SIG-M5 treated with dmso at 0.1 percent for 504 hours (cell line): Measurements from ENCODE around the gene DLEC1.
"Not testable (repeated sequence)": the region's sequence is repeated elsewhere in the genome, so short reads cannot be mapped to it uniquely, and the experiment has no call there.

Experiments
- DNase-seq: peaks from one replicate; lab custom pipeline; 2025; ENCODE audit not compliant: unreplicated experiment; lab: John Stamatoyannopoulos, UW

Gene DLEC1

DNA sequence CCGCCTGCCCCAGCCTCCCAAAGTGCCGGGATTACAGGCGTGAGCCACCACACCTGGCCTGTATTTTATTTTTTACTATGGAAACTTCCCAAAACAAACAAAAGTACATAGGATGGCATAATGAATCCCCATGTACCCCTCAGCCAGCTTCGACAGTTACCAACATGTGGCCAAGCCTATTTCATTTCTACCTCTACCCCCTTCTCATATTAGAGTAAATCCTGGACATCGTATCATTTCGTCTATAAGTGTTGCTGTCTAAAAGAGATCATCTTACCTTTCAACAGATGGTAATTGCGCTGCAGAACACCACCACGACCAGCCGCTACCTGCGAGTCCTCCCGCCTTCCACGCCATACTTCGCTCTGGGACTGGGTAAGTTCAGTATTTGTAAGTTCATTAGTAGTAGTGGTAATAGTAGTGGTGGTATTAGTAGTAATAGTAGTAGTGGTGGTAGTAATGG, 44.9 kb downstream of the DLEC1 start:
- DNase-seq = no peak

DNA sequence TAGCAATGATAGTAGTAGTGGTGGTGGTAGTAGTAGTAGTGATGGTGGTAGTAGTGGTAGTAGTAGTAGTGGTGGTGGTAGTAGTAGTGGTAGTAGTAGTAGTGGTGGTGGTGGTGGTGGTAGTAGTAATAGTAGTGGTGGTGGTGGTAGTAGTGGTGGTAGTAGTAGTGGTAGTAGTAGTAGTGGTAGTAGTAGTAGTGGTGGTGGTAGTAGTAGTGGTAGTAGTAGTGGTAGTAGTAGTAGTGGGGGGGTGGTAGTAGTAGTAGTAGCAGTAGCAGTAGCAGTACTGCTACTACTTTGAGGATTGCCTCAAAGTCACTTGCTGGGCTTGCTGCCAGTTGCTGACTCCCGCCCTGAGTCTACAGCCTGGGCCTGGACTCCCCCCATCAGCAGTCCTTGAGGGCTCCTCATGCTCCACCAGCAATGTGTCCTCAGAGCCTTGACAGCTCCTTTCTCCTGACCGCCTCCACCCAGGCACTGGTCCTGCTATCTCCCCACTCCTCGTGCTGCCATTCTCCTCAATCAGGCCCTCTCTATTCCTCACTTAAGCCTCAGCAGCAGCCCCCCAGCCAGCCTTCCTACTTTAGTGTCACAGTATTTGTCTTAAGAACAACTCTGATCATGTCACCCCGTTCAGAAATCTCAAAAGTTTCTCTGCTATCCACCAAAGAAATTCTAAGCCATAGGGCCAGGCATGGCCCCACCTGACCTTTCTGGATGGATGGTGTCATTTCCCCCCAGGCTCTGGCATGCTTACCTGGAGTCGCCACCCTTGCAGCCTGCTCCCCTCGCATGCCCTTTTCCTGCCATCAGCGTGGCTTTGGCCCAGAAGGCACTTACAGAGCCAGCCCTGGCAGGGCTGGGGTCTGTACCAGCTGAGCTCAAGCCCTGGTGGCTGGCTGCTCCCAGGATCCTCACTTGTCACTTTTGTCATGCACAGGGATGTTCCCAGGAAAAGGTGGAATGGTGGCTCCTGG, 45.6 kb downstream of the DLEC1 start:
- no peak for DNase-seq

DNA sequence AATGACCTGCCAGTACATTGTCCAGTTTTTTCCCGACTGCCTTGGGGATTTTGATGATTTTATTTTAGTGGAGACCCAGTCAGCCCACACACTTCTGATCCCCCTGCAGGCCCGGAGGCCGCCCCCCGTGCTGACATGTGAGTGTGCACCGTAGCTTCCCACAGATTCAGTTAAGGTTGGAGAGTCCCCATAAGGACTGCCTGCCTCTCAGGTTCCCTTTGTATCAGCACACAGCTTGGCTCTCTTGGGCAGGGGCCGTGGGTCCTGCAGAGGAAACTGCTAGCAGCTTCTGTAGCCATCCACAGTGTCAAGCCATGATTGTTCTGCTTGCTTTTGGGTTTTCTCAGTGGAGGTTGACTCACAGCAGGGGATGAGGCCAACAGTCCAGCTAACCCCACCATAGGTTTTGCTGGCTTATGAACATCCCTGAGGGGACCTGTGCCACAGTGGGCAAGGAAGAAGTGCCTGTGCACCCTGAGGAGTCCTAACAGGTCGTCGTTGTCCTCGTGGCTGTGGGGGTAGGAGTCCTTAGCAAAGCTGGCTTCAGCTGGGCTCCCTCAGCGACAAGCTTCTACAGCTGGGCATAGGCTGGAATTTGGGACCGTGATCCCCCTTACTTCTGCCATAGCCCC, 46.4 kb downstream of the DLEC1 start:
- no peak for DNase-seq

DNA sequence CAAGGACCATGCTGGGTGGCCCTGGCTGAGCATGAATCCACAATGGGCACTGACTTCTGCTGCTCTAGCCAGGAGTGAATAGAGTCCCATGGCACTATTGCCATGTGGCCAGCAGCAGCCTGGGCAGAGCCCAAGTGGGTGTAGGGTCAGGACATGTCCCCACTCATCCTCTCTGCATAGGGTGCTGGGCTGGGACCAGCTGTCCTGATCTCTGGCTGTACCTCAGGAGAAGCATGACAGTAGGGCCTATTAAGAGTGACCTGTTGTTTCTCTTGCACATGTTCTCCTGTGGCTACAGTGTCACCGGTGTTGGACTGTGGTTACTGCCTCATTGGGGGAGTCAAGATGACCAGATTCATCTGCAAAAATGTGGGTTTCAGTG, 46.9 kb downstream of the DLEC1 start:
- no peak for DNase-seq

DNA sequence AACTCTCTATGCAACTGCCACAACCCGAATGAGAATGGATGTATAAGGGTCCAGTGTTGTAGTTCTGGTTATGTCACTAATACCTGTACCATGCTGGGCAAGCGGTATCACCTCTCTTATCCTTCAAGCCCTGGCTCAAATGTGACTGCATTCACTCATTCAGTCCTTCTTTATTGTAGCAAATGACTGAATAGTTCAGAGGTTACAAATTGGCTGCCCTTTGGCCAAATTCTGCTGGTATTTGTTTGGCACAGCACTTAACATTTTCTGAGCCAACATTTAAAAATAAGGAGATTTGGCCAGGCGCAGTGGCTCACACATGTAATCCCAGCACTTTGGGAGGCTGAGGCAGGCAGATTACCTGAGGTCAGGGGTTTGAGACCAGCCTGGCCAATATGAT, 47.5 kb downstream of the DLEC1 start:
- DNase-seq = no peak

DNA sequence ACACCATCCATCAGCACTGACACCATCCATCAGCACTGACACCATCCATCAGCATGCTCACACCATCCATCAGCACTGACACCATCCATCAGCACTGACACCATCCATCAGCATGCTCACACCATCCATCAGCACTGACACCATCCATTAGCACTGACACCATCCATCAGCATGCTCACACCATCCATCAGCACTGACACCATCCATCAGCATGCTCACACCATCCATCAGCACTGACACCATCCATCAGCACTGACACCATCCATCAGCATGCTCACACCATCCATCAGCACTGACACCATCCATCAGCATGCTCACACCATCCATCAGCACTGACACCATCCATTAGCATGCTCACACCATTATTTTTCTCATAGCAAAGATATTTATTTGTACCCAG, 48.3 kb downstream of the DLEC1 start:
- not testable (repeated sequence) for DNase-seq

DNA sequence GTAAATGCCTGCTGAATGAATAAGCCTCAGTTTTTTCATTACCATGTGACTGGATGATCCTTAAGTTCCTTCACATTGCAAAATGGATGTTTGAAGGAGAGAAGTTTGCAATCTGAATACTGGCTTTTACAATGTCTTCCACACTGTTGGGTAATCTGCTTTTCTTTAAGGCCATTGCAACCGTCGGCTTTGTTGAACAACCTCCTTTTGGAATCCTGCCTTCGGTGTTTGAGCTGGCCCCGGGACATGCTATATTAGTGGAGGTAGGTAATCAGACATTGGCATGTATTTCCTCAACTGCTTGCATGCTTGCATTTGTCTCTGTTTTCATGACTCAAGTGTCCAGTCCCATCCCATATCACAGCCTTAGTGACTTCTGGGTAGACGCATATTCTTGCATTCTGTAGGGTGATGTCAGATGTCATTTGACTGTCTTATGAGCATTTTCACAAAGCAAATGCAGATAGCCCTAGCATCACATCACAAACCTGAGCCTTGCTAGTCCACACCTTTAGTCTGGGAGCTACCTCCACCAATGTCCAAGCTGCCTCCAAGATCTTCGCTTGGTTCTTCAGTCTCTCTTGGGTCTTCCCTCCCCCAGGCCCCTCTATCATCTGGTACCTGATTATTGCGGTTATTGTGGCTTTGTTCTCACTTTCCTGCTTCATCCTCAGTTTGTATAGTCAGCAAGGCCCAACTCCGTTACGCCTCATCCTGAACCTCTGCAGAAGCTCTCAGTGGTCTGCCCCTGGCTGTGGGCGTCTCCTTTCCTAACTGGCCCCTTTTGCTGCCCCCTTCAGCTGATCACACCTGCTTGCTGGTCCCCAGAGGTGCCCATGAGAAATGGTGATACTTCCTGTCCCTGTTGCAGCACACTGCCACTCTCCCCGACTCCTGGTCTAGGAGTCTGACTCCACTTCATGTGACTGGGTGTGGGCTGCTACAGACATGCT, 49.4 kb downstream of the DLEC1 start:
- no peak for DNase-seq

DNA sequence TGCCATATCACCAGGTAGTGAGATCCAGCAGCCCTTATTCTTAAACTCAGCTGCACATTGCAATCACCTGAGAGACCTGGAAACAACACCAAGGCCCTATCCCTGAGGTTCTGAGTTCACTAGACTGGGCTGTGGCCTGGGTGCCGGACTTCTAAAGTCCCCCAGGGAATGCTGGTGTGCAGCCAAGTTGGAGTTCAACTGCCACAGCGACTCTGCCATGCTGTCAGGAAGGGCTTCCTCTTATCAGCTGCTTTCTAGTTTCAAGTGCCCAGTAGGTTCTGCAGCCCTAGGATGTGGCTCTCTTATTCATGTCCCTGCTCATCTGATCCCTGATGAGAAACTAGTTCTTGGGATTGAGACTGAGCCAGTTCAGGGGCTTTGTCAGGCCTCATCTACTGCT, 50.2 kb downstream of the DLEC1 start:
- no peak for DNase-seq

DNA sequence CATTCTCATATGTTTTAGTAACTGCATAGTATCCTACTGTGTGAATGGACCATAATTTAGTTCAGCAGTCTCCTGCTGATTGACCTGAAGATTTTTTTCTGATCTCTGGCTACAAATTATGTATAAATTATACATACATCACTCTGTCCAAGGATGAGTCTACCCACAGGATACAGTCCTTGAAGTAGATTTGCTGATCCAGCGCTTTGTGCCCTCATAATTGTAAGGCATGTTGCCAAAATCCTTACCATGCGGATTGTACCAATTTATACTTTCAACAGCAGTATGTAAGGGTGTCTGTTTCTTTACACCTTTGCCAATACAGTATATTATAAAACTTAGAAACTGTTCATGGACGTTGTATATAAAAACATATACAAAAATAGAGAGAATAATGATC, 51.4 kb downstream of the DLEC1 start:
- DNase-seq = no peak

DNA sequence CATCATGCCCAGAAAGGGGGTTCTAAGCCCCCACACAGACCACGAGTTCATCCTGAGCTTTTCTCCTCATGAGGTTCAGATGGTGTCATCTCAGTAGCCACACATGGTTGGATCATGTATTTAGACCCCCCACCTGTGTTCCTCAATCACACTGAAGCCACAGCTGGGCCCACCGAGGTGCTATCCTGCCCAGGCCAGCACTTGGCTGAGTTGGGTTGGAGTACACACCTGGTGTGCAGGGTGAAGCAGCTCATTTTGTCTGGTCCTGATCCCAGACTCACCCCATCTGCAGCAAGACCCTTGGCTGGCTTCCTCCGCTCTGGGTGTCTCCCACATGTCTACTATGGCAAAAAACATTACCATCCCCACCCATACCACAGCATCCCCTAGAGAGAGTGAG, 56.0 kb downstream of the DLEC1 start:
- no peak for DNase-seq

DNA sequence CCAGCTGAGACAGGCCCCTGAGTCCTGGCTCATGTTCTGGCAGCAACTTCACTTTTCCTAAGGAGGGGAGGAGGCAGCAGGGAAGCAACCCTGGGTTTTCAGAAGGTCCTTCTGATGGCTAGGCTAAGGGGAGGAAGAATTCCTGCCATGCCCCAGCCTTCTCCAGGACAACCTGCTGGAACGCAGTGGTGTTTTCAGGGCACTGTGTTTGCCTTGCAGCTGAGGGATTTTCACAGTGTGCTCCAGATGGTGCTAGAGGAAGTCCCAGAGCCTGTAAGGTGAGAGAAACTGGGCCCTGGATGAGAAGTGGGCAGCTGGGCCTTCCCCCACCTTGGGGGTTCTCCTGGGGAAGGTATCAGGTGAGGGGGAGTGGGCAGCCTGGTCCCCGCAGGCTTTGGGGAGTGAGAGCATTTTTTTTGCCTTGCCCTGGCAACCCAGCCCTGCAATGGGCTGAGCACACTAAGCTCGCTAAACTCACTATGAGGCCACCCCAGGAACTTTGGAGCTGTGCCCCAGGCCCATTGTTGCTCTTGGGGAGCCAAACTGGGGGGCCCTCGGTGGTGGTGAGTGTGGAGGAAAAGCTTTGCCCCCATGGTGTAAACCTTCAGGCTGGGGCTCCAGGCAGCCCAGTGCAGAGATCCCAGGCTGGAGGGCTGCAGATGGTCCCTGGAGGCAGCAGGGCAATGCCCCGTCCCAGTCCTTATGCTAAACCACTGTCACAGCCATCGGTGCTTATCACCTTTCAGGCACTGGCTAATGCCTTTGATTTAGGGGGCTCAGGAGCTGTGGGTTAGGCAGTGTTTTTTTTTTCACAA, 56.9 kb downstream of the DLEC1 start:
- DNase-seq = no peak

DNA sequence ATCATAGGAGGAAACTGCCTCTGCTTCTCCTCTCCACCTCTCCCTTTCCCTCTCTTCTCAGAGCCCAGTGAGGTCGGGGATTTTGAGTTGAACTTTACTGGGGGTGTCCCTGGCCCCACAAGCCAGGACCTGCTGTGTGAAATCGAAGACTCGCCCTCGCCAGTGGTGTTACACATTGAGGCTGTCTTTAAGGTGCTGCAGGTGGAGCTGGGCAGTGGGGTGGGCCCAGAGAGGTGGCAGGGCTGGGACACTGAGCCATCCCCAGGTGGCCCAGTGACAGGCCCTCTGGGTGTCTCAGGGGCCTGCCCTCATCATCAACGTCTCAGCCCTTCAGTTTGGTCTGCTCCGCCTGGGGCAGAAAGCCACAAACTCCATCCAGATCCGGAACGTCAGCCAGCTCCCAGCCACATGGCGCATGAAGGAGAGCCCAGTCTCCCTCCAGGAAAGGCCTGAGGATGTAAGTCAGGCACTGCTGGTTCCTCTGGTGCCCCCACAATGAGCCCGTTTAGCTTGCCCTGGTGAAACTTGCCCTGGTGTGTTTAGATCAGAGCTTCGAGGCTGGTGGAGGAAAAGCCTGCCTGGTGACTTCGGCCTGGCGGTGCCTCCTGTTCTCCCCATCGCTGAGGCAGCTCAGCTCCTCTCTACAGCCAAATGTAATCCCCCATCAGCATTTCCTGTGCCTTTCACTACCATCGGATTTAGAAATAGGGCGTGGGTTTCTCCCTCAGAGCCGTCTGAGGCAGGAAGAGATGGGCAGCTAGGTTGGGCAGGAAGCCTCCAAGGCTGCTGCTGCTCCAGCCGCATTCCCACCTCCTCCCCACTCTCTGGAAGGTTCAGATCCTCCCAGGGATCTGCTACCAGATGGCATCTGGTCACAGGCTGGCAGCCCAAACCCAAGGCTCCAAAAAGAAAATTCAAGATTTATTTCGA, 58.7 kb downstream of the DLEC1 start:
- no peak for DNase-seq

DNA sequence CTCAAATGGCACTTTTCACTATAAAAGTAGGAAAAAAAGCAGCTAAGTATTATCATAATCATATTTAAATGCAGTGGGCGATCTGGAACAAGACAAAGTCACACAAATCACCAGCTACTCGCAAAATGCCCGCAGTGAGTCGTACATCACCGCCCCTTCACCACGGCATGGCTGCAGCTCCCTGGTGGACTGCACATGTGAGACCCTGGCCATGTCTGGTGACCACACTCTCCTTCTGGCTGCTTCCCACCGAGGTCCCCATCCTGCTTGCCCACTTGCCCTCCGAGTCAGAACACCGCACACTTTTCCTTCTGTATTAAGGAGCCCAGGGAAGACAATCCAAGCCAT, 59.3 kb downstream of the DLEC1 start:
- no peak for DNase-seq

DNA sequence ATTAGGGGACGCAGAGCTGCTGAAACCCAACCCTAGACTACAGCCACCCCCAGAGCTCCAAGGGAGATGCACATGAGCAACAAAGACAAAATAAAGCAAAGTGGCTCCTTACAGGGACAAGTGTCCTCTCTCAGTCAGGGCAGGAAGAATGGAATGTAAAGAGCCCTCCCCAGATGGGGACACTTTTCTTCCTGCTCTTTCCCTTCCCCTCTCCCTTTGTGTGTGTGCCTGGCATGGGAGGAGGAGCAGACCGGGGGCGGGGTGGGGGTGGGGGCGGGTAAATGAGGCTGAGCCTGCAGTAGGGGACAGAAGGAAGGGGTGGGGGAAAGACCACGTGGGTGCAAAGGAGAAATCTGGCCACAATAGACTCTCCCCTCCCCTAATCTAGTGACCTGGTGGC, 60.5 kb downstream of the DLEC1 start:
- DNase-seq = no peak

DNA sequence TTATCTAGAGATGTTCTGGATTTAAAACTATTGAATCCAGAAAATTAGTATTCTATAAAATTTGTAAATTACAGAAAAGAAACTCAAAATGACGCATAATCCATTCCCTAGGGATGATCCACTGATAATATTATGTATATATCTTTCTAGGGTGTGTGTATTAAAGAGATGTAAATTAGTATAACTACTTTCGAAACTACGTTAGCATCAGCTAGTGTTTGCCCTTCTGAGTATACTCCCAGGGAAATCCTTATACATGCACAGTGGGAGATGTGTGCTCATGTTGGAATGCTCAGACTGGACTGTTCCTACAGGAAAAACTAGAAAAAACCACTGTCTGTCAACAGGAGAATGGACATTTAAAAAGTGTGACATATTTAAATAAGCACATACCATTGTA, 61.5 kb downstream of the DLEC1 start:
- no peak for DNase-seq

DNA sequence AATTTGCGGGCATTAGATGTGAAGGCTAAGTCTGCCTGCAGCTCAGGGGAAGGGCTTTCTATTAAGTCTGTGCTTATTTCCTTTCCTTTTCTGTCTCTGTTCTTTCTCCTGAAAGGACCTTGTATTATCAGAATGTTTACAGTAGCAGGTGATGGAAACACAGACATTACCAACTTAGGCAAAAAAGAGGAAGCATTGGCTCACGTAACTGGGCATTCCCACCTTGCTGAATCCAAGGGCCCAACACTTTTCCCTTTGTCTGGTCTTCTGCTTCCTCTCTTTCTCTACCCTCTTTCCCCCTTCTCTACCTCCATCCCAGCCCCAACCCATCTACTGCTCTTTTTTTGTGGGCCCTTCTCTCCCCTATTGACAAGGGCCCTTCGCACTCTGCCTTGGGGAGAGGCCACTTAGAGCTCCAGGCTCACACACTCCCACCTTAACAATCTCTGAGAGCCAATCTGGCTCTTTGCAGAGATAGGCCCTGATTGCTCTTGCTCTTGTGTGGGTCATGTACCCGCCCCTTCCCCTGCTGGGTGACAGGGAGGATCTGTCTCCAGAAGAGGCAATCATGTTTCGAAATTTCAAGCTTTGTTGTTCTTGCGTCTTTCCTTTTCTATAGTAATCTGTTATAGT, 62.9 kb downstream of the DLEC1 start:
- DNase-seq = peak; percentile 46

DNA sequence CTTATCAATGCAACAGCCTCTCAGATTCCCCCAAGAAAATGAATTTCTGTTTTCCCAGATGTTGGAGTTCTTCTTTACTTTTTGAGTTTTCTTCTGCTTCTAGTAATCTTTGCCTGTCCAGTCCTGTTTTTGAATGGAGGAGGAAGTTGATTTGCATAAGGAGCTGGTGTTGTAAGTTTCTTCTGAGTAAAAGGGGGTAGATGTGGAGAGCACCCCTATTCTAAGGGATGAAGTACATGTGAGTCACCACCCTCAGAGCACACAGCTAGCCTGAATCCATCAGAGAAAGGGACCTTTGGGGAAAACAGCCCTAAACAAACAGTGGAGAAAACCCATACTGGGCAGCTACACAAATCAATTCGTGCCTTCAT, 63.4 kb downstream of the DLEC1 start:
- DNase-seq = peak; percentile 62

DNA sequence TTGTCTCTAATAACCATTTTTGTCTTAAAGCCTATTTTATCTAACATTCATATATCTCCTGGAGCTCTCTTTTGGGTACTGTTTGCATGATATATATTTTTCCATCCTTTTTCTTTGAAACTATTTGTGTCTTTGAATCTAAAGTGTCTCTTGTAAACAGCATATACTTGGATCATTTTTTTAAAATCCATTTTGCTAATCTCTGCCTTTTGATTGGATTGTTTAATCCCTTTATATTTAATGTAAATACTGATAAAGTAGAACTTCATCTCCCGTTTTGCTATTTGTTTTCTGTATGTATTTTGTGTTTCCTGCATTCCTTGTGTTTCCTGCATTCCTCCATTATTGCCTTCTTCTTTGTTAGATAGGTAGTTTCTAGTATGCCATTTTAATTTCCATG, 66.5 kb downstream of the DLEC1 start:
- no peak for DNase-seq
